Head of caudate nucleus (tissue), 42 donors: ENCODE measurements around the gene SOBP.
A peak's percentile ranks its signal among the peaks of the same experiment; 100 is the strongest.
"Not testable (repeated sequence)": the region's sequence is repeated elsewhere in the genome, so short reads cannot be mapped to it uniquely, and the experiment has no call there.

Experiments used
- DNase-seq, 42 donors: peaks; one replicate each; pipeline versions ENCODE4 v3.0.0 to v3.0.0-alpha.2; 2020 to 2021; ENCODE audit warnings: mixed read lengths in 7 of 42
- intact Hi-C: fragments of 100-400 bp; cut with DNase I; formaldehyde crosslinking; loops from one replicate; pipeline ENCODE4 v1.15.0; 2022

Gene SOBP

DNA sequence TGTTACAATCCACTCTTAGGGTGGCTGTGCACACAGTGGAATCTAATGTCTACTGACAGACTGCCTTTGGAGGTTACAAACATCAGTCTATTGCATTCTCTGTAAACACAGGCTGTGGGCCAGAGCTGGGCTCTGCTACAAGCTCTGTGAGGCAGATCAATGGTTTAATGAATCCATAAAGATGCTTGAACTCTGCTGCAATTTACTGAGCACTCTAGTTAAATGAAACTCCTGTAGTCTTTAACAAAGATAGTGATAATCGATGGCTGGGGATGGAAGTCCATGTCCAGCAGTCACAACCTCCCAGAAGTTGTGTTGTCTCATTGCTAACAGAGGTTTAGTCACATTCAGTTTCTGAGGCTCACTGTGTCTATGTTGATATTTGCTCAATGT, 50.5 kb downstream of the SOBP start:
- intact Hi-C loops, result loop anchor here (5.0 kb wide), 1 partner anchor 48 kb away; the partner anchor contains the start of gene SOBP
- DNase-seq, result peak in 3 of 42 donors; percentile 30 to 58 (median 41)

DNA sequence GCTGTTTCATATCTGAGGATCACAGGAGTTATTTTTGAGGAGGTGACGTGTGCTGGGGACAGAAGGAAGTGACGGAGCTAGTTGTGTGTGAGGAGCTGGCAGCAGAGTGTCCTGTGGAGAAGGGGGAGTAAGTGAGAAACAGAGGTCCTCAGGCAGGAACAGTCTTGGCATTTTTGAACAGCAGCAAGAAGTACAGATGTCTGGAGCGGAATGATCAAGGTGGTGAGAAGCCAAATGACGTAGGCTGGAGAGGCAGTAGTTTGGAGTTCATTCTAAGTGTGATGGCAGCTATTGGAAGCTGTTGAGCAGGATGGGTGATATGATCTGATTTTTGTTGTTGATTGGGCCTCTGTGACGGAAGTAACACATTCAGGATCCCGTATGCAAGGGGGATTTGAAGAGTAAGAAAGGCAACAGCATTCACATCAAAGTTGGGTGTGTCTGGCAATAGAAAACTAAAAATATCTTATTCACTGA, 52.3 kb downstream of the SOBP start:
- DNase-seq, result no peak
- intact Hi-C loops, result loop anchor here (5.0 kb wide), 1 partner anchor 50 kb away; the partner anchor contains the start of gene SOBP

DNA sequence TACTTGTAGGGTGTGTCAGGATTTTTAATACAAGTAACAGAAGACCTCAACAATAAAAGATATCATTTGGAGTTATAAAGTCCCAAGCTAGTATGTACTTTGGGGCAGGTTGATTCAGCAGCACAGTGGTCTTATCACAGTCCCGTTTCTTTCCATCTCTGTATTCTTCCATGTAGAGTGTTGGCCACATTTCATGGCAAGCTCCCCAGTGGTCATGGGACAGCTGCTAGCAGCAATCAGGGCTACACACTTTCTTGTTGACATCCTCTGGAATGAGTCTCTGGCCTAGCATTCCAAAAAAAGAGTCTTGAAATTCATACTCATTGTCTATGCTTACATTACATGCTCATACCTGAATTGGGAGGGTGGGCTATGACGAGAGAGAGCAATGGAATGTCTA, 53.2 kb downstream of the SOBP start:
- no peak for DNase-seq
- intact Hi-C loops, result loop anchor here (5.0 kb wide), 1 partner anchor 51 kb away; the partner anchor contains the start of gene SOBP

GRCh38 chr6:107543567-107543966, 53.6 kb downstream of the SOBP start:
- DNase-seq, result no peak
- intact Hi-C loops, result loop anchor here (5.0 kb wide), 1 partner anchor 51 kb away; the partner anchor contains the start of gene SOBP

DNA sequence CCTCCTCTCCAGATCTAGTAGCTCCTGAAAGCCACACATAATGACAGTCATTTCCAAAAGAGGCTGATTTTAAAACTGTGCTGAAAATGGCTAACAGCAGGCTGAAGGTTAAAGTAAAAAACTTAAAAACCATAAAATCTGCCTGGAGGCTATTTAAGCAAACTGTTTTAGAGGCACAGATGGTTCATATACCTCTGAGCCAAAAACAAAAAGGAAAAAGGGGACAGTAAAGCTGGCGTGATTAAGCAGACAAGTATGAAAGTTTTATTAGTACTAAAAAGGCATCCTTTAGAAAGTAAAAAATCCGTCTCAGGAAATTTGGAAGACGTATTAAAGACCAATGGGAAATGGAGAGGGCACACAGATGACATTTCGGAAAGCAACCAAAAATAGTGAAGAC, 55.8 kb downstream of the SOBP start:
- DNase-seq, result no peak
- intact Hi-C loops, result no loop called here

- intact Hi-C loops, result no loop called here
- DNase-seq, result no peak
Measured at GRCh38 chr6:107546691-107547450, 57.0 kb downstream of the SOBP start.

- DNase-seq, result no peak
- intact Hi-C loops, result no loop called here
Measured at GRCh38 chr6:107547451-107547840, 57.5 kb downstream of the SOBP start.

- intact Hi-C loops, result no loop called here
- peak in 10 of 42 donors; percentile 11 to 65 (median 20) for DNase-seq
Measured at GRCh38 chr6:107550241-107550840, 60.4 kb downstream of the SOBP start.

- intact Hi-C loops, result no loop called here
- no peak for DNase-seq
Measured at GRCh38 chr6:107550906-107551305, 61.0 kb downstream of the SOBP start.

DNA sequence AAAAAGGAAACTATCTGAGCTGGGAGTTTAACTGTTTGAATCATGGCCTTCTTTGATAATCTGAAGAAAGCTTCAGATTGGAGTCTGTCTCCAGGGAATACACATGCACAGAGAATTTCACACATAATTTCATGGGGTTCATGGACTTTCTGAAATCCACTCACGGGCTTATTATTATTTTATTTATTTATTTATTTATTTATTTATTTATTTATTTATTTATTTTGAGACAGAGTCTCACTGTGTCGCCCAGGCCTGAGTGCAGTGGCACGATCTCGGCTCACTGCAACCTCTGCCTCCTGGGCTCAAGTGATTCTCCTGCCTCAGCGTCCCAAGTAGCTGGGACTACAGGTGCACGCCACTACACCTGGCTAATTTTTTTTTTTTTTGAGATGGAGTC, 63.2 kb downstream of the SOBP start:
- DNase-seq, intact Hi-C loops: not testable (repeated sequence)

DNA sequence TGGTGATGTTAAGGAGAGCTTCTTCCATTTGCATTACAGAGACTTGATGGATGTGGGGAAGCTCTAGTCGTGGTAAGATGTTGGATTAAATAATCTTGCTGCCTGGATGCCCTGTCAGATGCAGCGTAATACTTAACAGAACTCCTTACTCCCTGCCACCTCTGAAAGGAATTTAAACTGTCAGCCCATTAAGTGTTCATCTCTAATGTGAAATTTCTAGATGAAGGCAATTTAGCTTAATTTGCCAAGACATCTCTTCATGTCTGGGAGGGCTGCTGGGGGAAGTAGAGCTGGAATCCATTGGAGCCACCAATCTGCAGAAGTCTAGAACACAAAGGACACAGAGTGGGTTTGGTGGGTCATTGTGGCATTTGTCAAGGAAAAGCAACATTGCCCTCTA, 64.4 kb downstream of the SOBP start:
- intact Hi-C loops, result no loop called here
- DNase-seq, result no peak

DNA sequence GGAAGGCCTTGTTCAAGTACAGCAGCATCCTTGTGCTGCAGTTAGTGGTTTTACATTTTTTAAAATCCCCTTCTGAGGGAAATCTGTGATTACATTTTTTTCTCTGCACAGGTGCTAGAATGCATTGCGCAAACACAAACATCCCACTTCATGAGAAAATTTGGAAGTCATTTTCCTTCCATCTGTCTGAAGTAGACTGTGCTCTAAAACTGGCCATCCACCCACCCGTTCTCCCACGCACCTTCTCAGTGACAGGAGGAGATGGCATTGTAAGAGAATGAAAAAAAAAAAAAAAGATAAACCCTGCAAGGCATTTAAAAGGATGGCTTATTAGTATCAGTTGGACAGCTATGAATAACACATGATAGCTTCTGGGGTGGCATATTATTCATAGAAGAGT, 65.0 kb downstream of the SOBP start:
- intact Hi-C loops, result no loop called here
- DNase-seq, result no peak

DNA sequence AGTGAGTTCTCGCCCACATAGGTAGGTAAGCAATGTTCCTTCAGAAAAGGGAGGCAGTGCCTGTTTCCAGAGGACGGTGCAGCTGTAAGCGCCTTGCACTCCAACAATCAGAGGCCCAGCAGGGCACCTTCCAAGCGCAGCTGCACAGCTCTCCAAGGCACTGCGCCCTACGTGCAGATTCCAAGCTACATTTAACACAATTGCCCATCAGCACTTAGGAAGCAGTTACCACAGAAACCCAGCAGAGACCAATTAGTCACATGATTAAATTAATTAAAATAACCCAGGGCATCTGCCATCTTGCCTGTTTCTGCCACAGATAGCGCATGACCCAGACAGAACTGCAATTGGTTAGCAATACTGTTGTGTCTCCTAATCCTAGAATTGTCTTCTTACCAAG, 65.5 kb downstream of the SOBP start:
- intact Hi-C loops, result no loop called here
- DNase-seq, result peak in 2 of 42 donors; percentile 20 to 24

DNA sequence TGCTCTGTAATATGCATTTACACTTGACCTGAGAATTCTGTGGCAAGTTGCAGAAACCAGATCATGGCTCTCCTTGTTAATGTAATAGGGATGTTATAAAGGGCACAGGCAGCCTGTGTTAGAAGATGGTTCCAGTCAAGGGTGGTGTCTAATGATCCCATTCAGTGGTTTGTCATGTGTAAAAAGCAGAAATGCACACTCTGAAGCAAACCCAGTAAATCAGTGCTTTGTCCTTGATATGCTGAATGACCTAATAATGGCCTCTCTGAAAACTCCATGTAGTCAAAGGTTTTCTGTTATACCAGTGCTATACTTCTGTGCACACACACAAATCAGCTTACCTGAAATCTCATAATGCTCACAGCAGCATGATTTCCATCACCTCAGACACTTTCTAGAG, 66.2 kb downstream of the SOBP start:
- intact Hi-C loops, result no loop called here
- DNase-seq, result no peak

GRCh38 chr6:107557698-107558097, 67.8 kb downstream of the SOBP start:
- no peak for DNase-seq
- intact Hi-C loops, result no loop called here

DNA sequence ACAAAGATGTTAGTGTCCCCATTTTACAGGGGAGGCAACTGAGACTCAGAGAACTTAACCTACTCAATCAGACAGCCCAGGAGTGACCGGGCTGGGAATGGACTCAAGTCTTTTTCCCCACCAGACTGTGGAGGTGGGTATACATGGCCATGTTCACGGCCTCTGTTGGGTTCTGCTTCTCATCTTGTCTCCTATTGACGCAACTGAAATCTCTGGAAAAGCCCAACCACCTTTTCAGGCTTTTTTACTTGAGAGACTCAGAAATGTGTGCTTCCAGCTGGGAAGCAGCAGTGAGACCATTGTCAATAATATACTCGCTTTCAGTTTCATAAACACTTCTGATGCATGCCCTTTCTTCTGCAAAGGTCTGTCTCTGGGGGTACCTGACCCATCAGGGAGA, 70.7 kb downstream of the SOBP start:
- DNase-seq, result no peak
- intact Hi-C loops, result no loop called here

- intact Hi-C loops, result no loop called here
- peak in 1 of 42 donors; percentile 11 for DNase-seq
Measured at GRCh38 chr6:107561306-107561705, 71.4 kb downstream of the SOBP start.

DNA sequence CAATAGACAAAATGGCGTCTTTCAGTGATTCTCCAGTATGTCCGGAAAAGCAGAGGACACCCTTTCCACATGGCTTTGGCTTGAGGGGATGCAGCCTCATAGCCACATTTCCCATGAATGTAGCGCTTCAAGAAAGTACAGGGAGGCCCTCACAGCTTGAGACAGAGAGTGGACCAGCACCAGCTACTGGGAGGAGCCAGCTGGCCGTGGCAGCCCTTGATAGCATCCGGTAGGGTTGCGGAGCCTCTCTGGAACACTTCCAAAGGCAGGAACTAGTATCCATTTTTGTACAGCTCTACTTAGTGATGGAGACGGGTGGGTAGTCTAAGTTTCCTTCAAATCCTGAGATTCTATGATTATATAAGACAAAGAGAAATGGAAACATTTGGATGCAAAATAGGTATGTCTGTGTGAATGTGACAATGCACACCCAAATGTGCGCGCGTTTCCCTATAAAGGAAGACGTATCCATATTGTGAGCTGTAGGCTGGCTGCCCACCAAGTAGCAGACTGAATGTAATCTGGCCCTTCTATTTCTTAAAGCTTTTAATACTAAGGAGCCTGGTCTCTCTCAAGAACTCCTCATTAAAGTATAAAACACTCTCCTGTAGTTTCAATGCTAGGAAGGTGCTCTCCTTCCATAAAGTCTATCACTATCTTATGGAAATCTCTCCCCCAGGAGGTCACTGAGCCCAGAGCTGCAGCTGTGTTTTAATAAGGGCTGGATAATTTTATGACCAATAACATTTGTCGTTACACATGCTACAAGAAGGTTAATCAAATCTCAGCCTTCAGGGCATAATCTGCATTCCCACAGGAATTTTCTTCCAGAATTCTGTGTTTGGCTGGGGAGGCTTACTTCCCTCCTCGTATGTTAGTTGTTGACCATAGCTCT, 74.0 kb downstream of the SOBP start:
- intact Hi-C loops, result no loop called here

GRCh38 chr6:107564589-107564951, 74.7 kb downstream of the SOBP start:
- DNase-seq, result no peak
- intact Hi-C loops, result no loop called here

More for the DNA sequence above, 74.0 kb downstream of the SOBP start:
- DNase-seq, result no peak
